NK-92 treated with Interleukin-12 subunit alpha and Interleukin-12 subunit beta, amount 100 ng/mL, for 24 hours (cell line): ENCODE results near the gene ZDHHC1.
A peak's percentile ranks its signal among the peaks of the same experiment; 100 is the strongest.
"Not testable (repeated sequence)": the region's sequence is repeated elsewhere in the genome, so short reads cannot be mapped to it uniquely, and the experiment has no call there.

Experiments
- DNase-seq: peaks from one replicate; lab custom pipeline; 2025; lab: John Stamatoyannopoulos, UW

The ZDHHC1 gene

GRCh38 chr16:67430977-67431774, 14.9 kb upstream of the ZDHHC1 start, which contains the start of gene HSD11B2:
Gene HSD11B2, plus strand, starts transcription at chr16:67431121. Its CDS starts 128 bp downstream, at chr16:67431249.
- DNase-seq = no peak

- DNase-seq = no peak
Observed at GRCh38 chr16:67430504-67430976, 14.3 kb upstream of the ZDHHC1 start.

GRCh38 chr16:67429799-67430503, 13.7 kb upstream of the ZDHHC1 start:
- DNase-seq = no peak

GRCh38 chr16:67429053-67429798, 12.9 kb upstream of the ZDHHC1 start:
- DNase-seq = no peak

GRCh38 chr16:67428146-67428731, 12.0 kb upstream of the ZDHHC1 start:
- peak; percentile 27 for DNase-seq

GRCh38 chr16:67426950-67427349, 10.7 kb upstream of the ZDHHC1 start:
- no peak for DNase-seq

- DNase-seq = no peak
Observed at GRCh38 chr16:67426022-67426421, 9.7 kb upstream of the ZDHHC1 start.

GRCh38 chr16:67425580-67425979, 9.3 kb upstream of the ZDHHC1 start:
- no peak for DNase-seq

GRCh38 chr16:67425061-67425460, 8.8 kb upstream of the ZDHHC1 start:
- no peak for DNase-seq

GRCh38 chr16:67424261-67424615, 8.0 kb upstream of the ZDHHC1 start:
- no peak for DNase-seq

- no peak for DNase-seq
Observed at GRCh38 chr16:67423611-67424260, 7.5 kb upstream of the ZDHHC1 start.

GRCh38 chr16:67423015-67423414, 6.7 kb upstream of the ZDHHC1 start:
- DNase-seq = no peak

GRCh38 chr16:67421030-67421429, 4.8 kb upstream of the ZDHHC1 start:
- DNase-seq = no peak

GRCh38 chr16:67419931-67420330, 3.7 kb upstream of the ZDHHC1 start:
- no peak for DNase-seq

GRCh38 chr16:67419502-67419901, 3.2 kb upstream of the ZDHHC1 start:
- DNase-seq = no peak

- no peak for DNase-seq
Observed at GRCh38 chr16:67417333-67418061, 1.2 kb upstream of the ZDHHC1 start.

GRCh38 chr16:67415421-67415820, 856 bp downstream of the ZDHHC1 start:
- not testable (repeated sequence) for DNase-seq

- no peak for DNase-seq
Observed at GRCh38 chr16:67413978-67414911, 2.0 kb downstream of the ZDHHC1 start.

GRCh38 chr16:67412294-67412693, 4.0 kb downstream of the ZDHHC1 start:
- no peak for DNase-seq

GRCh38 chr16:67411339-67411738, 4.9 kb downstream of the ZDHHC1 start:
- no peak for DNase-seq
